OCI-LY7 (cell line): ENCODE measurements around the gene FTSJ3.

Source experiments
- EZH2phosphoT487 ChIP-seq: fragments of 200-600 bp; sonication (generic); IDR thresholded peaks from 2 replicates; pipeline ENCODE4 v1.6.1; 2018; ENCODE audit warnings: low read depth, borderline replicate concordance, mild to moderate bottlenecking, mixed run types, antibody characterized with exemption, low read length, moderate library complexity, mixed read lengths
- TF ChIP-seq, protein P1 (sequence below): fragments of 200-600 bp; sonication (generic); conservative IDR thresholded peaks from 2 replicates; pipeline ENCODE4 v1.5.1; 2014; ENCODE audit warnings: mild to moderate bottlenecking, antibody characterized with exemption, low read length, moderate library complexity, mixed read lengths

DNA sequence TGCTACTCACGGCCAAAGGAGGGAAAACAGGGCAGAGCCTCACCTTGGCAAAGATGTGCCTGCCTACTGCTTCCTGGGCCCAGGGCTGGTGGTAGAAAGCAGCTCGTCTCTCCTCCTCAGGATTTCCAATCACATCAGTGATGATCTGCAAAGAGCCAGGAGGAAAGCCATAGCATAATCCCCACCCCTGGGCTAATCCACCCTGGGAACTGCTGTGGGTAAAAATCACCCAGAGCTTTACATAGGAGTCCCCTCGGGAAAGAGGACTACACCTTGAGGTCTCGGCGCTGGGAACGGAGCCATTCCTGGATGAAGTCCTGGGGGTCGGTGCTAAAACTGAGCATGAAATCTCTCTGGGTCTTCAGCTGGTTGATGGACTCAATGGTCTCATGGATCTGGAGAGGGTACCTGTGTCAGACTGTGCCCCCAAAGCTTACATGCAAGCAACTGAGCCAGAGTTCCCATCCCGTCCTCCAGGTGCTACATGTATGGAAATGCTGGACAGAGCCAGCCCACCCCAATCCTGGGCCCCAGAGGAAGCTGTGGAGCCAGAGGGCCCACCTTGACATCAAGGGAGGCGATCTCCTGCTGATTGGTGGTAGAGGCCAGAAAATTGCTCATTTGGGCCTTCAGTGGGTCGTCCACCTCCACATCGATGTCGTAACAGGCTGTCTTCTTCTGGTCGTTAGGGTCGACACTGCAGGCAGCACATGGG, 5.7 kb upstream of the FTSJ3 start:
- TF ChIP-seq, protein P1, sequence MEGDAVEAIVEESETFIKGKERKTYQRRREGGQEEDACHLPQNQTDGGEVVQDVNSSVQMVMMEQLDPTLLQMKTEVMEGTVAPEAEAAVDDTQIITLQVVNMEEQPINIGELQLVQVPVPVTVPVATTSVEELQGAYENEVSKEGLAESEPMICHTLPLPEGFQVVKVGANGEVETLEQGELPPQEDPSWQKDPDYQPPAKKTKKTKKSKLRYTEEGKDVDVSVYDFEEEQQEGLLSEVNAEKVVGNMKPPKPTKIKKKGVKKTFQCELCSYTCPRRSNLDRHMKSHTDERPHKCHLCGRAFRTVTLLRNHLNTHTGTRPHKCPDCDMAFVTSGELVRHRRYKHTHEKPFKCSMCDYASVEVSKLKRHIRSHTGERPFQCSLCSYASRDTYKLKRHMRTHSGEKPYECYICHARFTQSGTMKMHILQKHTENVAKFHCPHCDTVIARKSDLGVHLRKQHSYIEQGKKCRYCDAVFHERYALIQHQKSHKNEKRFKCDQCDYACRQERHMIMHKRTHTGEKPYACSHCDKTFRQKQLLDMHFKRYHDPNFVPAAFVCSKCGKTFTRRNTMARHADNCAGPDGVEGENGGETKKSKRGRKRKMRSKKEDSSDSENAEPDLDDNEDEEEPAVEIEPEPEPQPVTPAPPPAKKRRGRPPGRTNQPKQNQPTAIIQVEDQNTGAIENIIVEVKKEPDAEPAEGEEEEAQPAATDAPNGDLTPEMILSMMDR, result no peak
- no peak for TF ChIP-seq EZH2phosphoT487
